ENCODE measurements around the gene TMEM214. TPM values are rescaled to one million over a fixed set of nuclear protein-coding genes. Genes with fewer than 3 reads are reported as not detected.

TMEM214 gene
- total and polyA plus RNA-seq, 2 of the 8 experiments (the other 6 are each of a cell fraction or from before 2014, with no cell fraction given) = 49.7 to 71.0 TPM

DNA sequence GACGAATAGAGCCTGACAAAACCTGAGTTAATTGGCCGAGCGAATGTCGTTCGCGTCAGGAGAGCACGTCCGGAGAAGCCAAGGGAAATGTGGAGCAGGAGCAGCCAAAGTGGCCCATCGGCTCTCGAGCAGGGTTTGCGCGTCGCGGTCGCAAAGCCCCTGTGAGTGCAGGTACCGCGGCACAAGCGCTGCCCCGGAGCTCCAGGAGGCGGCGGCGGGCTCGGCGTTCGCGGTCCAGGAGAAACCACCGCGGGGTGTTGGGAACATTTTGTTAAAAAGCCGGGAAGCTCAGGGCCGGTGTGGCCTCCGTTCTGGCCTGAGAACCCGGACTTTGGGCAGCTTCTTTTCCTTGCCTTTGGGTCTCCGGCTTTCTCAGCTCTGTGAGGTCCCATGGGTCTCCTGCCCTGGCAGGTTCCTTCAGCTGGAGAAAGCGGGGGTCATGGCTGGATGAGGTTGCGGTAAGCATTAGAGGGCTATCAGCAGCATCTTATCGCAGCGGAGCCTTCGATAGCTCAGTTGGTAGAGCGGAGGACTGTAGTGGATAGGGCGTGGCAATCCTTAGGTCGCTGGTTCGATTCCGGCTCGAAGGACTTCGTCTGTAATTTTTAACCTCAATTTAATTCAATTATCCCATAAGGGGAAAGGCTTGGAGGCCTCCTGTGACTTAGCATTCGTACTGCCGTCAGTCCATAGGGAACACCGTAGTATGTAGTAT is 17.7 kb downstream of the TMEM214 start:
- Histone ChIP-seq H2AK5ac (ENCODE audit: low read depth, low read length) (no peak overlapping the region), H2BK15ac (ENCODE audit: low read length) (no peak overlapping the region), H4K8ac (ENCODE audit: extremely low read depth, insufficient read depth, low read length) (peak overlapping the region; percentile 75), H4K91ac (replicated peaks; ENCODE audit: insufficient read length, low read length) (peak overlapping the region; percentile 80), H3K36me3 (ENCODE audit: control insufficient read depth in 2 of 4, insufficient read depth in 4 of 4, low read length in 3 of 4) (peaks cover 9 to 19% (median 12%) of the 10 kb centered on the region in 4 experiments; a peak in 7 of 8 replicates), H3K4ac (replicated peaks; ENCODE audit: insufficient read length, low read depth, low read length) (peak overlapping the region; percentile 98), H3K4me2 (ENCODE audit: insufficient read depth in 1 of 2, low read depth in 2 of 2, low read length in 2 of 2) (peak overlapping the region; percentile 72 to 95), H3K9ac (replicated peaks in 1 of 4; ENCODE audit: extremely low read depth in 1 of 4, low read depth in 3 of 4, low read length in 3 of 4) (peak overlapping the region in 3 of 4 experiments; percentile 42 to 61 (median 60); a peak in 6 of 7 replicates), H4K5ac (ENCODE audit: insufficient read length, low read depth, low read length) (peak overlapping the region; percentile 70), H2BK120ac (replicated peaks; ENCODE audit: low read depth, low read length) (peak overlapping the region; percentile 61), H2AFZ (ENCODE audit: low read length) (peak overlapping the region; percentile 67; the same call in 1 of the 2 replicates), H3K56ac (replicated peaks; ENCODE audit: insufficient read length, low read depth, low read length) (peak overlapping the region; percentile 78), H3K18ac (ENCODE audit: extremely low read depth, low read length) (peak overlapping the region; percentile 19; the same call in 1 of the 2 replicates), H3K9me3 (ENCODE audit: insufficient read depth in 2 of 2, low read depth in 1 of 2, low read length in 1 of 2) (no peaks in the 10 kb centered on the region), H2BK5ac (ENCODE audit: low read depth, low read length) (0 out of 2 replicates have a peak overlapping the region, but pooled peaks have one; percentile 40), H3K79me2 (ENCODE audit: control insufficient read depth in 1 of 2, insufficient read depth in 2 of 2, low read length in 2 of 2) (no peaks in the 10 kb centered on the region), H3K4me1 (replicated peaks in 1 of 4; ENCODE audit: control insufficient read depth in 3 of 4, insufficient read depth in 4 of 4, low read length in 3 of 4) (no peaks in the 10 kb centered on the region; a peak in 4 of 7 replicates), H2BK20ac (ENCODE audit: low read length) (no peak overlapping the region), H3K27ac (ENCODE audit: low read depth, low read length) (peak overlapping the region; percentile 64; the same call in 1 of the 2 replicates), H3K23me2 (ENCODE audit: low read depth, low read length) (peaks cover 13% of the 10 kb centered on the region), H3K14ac (ENCODE audit: insufficient read length) (no peak overlapping the region), H3K27me3 (replicated peaks in 1 of 4; ENCODE audit: control insufficient read depth in 3 of 4, extremely low read depth in 1 of 4, insufficient read depth in 3 of 4, low read length in 3 of 4) (no peaks in the 10 kb centered on the region), H2BK12ac (ENCODE audit: low read depth, low read length) (no peak overlapping the region), H3K79me1 (ENCODE audit: low read depth, low read length) (no peaks in the 10 kb centered on the region), H3K4me3 (ENCODE audit: extremely low read depth in 1 of 4, insufficient read depth in 2 of 4, low read depth in 3 of 4, low read length in 4 of 4) (peak overlapping the region; percentile 80 to 88 (median 87)), H4K20me1 (replicated peaks in 1 of 2; ENCODE audit: control insufficient read depth in 1 of 2, insufficient read depth in 2 of 2, low read length in 2 of 2) (no peaks in the 10 kb centered on the region), H3K23ac (ENCODE audit: insufficient read length) (no peak overlapping the region)
- POLR2A ChIA-PET (ENCODE audit: partially characterized antibody) = interaction anchor here (0.6 to 19.3 kb wide), 23 partner anchors 12 to 314 kb away, joined by 3 to 441 read pairs (median 4); partner anchors contain the start of genes CENPA, EMILIN1, OST4 and PREB
- FAIRE-seq = peak; percentile 72
- CTCF ChIA-PET (ENCODE audit: partially characterized antibody) = interaction anchor here (0.7 to 18.3 kb wide), 11 partner anchors 18 to 204 kb away, joined by 3 to 160 read pairs (median 4); partner anchors contain the start of genes EMILIN1, KHK and OST4
- WGBS, 2 experiments (ENCODE audit: extremely low coverage in 1 of 2, insufficient coverage in 1 of 2, insufficient read length in 1 of 2, insufficient replicate concordance in 2 of 2, low coverage in 1 of 2, low lambda C conversion rate in 2 of 2, missing lambda C conversion rate in 1 of 2) = 3% methylated on average over 43 of the region's 48 CpGs; no CpG with 5 or more reads in 1 of the 2 experiments
- peak; percentile 91 to 98 for DNase-seq (ENCODE audit: low read depth in 1 of 2, low spot score in 2 of 2)
- TF ChIP-seq CTCF (IDR thresholded peaks at IDR 0.05; ENCODE audit: control extremely low read depth in 1 of 3, insufficient read depth in 1 of 3, low read depth in 1 of 3, low read length in 3 of 3) (peak in 2 of 3 experiments; percentile 11 to 12; a peak in 2 of 4 replicates), CTBP2 (IDR thresholded peaks at IDR 0.05; ENCODE audit: borderline replicate concordance, insufficient read depth, insufficient read length, low read length) (no peak), GTF2F1 (IDR thresholded peaks at IDR 0.05; ENCODE audit: borderline replicate concordance, low read depth, low read length) (no peak), TEAD4 (IDR thresholded peaks at IDR 0.05; ENCODE audit: low read depth, low read length) (peak; percentile 80), CEBPB (IDR thresholded peaks at IDR 0.05; ENCODE audit: low read depth, low read length) (peak; percentile 62), RXRA (IDR thresholded peaks at IDR 0.05; ENCODE audit: insufficient read depth, low read depth, low read length) (no peak), SUZ12 (IDR thresholded peaks at IDR 0.05; ENCODE audit: low read length) (0 out of 2 replicates have a peak, but pooled peaks have one; percentile 24), SIRT6 (IDR thresholded peaks at IDR 0.05; ENCODE audit: low read length) (no peak), SP1 (IDR thresholded peaks at IDR 0.05; ENCODE audit: low read depth, low read length) (0 out of 2 replicates have a peak, but pooled peaks have one; percentile 38)

All from H1 (cell line).